WERI-Rb-1 (cell line): ENCODE results near the gene CD300H.

ENCODE experiments used
- DNase-seq: peaks from one replicate; pipeline ENCODE4 v3.0.0-alpha.2; 2020
- H3K27ac ChIP-seq: fragments of 250-450 bp; sonication (Bioruptor Pico); 2 replicates; pipeline ENCODE4 v1.5.1; 2020; ENCODE audit warnings: mild to moderate bottlenecking, moderate library complexity
- H3K27me3 ChIP-seq: fragments of 250-450 bp; sonication (Bioruptor Pico); 2 replicates; pipeline ENCODE4 v1.5.1; 2021; ENCODE audit warnings: mild to moderate bottlenecking, low read depth, moderate library complexity; ENCODE audit not compliant: insufficient read depth, severe bottlenecking
- H3K36me3 ChIP-seq: fragments of 250-450 bp; sonication (Bioruptor Pico); 2 replicates; pipeline ENCODE4 v1.5.1; 2020; ENCODE audit warnings: mild to moderate bottlenecking, moderate library complexity
- H3K4me3 ChIP-seq: 2 replicates; pipeline ENCODE4 v1.5.1; 2011; ENCODE audit warnings: low read depth, mild to moderate bottlenecking, control low read depth, low read length
- H3K9me3 ChIP-seq: fragments of 250-450 bp; sonication (Bioruptor Pico); 2 replicates; pipeline ENCODE4 v1.5.1; 2021; ENCODE audit warnings: mild to moderate bottlenecking, moderate library complexity; ENCODE audit not compliant: severe bottlenecking
- TF ChIP-seq, protein P1 (sequence below): IDR thresholded peaks from 2 replicates; pipeline ENCODE4 v1.5.1; 2011; ENCODE audit warnings: low read depth, mild to moderate bottlenecking, control low read depth, inconsistent platforms, low read length

The CD300H gene

DNA sequence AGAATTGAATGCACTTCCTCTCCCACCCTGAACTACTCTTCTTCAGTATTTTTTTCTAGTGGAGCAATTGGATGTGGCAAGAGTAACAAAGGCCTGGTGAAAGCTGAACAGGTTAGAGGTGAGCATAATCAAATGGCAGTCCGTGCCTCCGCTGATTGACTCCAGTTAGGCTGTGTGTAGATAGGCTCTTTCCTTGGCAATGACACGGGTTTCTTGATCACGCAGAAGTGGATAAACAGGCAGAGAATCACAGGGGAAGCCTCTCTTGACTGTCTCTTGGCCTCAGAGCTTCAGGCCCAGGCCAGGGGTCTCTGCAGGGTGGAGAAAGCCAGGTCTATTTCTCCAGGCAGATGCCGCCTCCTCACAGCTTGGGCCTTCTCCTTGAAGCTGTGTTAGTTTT lies 40.2 kb downstream of the CD300H start:
- DNase-seq = no peak
- Histone ChIP-seq H3K27ac (no peak overlapping the region), H3K9me3 (peaks cover 29% of the 10 kb centered on the region), H3K36me3 (no peaks in the 10 kb centered on the region), H3K27me3 (peaks cover 100% of the 10 kb centered on the region), H3K4me3 (no peak overlapping the region)
- TF ChIP-seq, protein P1, sequence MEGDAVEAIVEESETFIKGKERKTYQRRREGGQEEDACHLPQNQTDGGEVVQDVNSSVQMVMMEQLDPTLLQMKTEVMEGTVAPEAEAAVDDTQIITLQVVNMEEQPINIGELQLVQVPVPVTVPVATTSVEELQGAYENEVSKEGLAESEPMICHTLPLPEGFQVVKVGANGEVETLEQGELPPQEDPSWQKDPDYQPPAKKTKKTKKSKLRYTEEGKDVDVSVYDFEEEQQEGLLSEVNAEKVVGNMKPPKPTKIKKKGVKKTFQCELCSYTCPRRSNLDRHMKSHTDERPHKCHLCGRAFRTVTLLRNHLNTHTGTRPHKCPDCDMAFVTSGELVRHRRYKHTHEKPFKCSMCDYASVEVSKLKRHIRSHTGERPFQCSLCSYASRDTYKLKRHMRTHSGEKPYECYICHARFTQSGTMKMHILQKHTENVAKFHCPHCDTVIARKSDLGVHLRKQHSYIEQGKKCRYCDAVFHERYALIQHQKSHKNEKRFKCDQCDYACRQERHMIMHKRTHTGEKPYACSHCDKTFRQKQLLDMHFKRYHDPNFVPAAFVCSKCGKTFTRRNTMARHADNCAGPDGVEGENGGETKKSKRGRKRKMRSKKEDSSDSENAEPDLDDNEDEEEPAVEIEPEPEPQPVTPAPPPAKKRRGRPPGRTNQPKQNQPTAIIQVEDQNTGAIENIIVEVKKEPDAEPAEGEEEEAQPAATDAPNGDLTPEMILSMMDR = no peak

DNA sequence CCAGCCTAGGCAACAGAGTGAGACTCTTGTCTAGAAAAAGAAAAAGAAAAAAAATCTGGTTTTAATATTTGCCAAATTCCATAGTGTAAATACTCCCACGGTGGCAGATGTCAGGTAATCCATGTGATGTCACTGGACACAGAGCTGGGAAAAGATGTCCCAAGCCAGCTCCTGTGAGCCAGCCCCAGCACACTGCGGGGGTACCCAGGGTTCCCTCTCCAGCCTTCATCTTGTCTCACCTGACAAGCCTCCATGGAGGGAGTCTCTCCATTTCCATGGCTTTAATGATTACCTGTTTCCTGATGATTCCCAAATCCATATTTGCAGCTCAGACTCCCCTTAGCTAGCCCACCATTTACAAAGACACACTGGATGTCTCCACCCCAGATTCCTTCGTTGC lies 40.6 kb downstream of the CD300H start:
- H3K36me3 ChIP-seq = no peaks in the 10 kb centered on the region
- H3K4me3 ChIP-seq = no peak overlapping the region
- TF ChIP-seq, protein P1 = no peak
- H3K9me3 ChIP-seq = peaks cover 29% of the 10 kb centered on the region
- H3K27me3 ChIP-seq = peaks cover 100% of the 10 kb centered on the region
- H3K27ac ChIP-seq = no peak overlapping the region
- no peak for DNase-seq

DNA sequence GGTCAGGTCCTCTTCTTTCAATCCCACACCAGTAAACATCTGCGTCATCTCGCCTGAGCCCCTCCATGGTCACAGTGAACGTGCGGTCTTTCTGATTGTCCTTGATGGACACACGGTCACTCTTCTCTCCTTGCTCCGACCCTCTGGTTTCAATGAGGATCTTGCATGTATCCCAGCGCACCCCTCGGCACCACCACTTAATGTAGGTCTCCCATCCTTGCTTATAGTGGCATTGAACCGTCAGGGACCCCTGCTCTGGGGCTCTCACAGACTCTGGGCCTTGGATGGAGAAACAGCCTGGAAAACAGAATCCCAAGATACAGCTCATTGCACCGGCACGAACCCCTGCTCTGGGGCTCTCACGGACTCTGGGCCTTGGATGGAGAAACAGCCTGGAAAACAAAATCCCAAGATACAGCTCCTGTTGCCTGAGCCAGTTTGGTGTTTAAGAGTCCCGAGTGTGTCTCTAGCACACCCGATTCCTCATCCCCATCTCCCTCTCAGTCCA lies 41.5 kb downstream of the CD300H start:
- Histone ChIP-seq H3K27me3 (peaks cover 100% of the 10 kb centered on the region), H3K4me3 (no peak overlapping the region), H3K27ac (no peak overlapping the region), H3K36me3 (no peaks in the 10 kb centered on the region), H3K9me3 (peaks cover 29% of the 10 kb centered on the region)
- DNase-seq = no peak
- TF ChIP-seq, protein P1 = no peak

GRCh38 chr17:74525465-74525725 lies 41.9 kb downstream of the CD300H start:
- Histone ChIP-seq H3K27ac (no peak overlapping the region), H3K27me3 (peaks cover 100% of the 10 kb centered on the region), H3K4me3 (no peak overlapping the region), H3K36me3 (no peaks in the 10 kb centered on the region), H3K9me3 (peaks cover 32% of the 10 kb centered on the region)
- no peak for DNase-seq
- TF ChIP-seq, protein P1 = no peak

- Histone ChIP-seq H3K27me3 (peaks cover 100% of the 10 kb centered on the region), H3K36me3 (no peaks in the 10 kb centered on the region), H3K9me3 (peaks cover 32% of the 10 kb centered on the region), H3K27ac (no peak overlapping the region), H3K4me3 (no peak overlapping the region)
- TF ChIP-seq, protein P1 = no peak
- DNase-seq = no peak
Measured at GRCh38 chr17:74524653-74525464, 42.5 kb downstream of the CD300H start.

DNA sequence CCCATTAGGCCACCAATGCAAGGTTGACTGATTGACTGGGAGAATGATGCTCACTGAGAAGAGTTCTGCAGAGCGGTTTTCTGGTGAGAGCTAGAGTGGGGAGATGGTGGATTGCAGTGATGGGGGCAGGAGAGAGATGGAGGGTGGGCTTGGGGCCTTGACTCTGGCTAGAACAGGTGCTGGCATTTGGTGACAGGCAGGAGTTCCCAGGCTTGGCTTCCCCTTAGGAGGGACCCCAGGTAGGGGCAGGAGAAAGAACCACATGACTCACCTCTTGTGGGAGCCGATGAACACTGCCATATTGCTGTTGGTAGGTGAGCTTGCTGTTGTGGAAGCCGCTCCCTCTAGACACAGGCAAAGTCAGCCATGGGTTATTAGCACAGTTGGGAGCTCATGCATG lies 44.0 kb downstream of the CD300H start:
- Histone ChIP-seq H3K27me3 (peaks cover 100% of the 10 kb centered on the region), H3K36me3 (no peaks in the 10 kb centered on the region), H3K9me3 (peaks cover 41% of the 10 kb centered on the region), H3K27ac (no peak overlapping the region), H3K4me3 (no peak overlapping the region)
- TF ChIP-seq, protein P1 = no peak
- no peak for DNase-seq
